SH-SY5Y (cell line): ENCODE results near the gene VAC14.

Source experiments
- GATA2 ChIP-seq: IDR thresholded peaks from 2 replicates; pipeline ENCODE4 v1.6.1; 2011; ENCODE audit warnings: mild to moderate bottlenecking, low read depth, low read length
- GATA3 ChIP-seq: IDR thresholded peaks from 2 replicates; pipeline ENCODE4 v1.6.1; 2011; ENCODE audit warnings: low read depth, mild to moderate bottlenecking, low read length, moderate library complexity

DNA sequence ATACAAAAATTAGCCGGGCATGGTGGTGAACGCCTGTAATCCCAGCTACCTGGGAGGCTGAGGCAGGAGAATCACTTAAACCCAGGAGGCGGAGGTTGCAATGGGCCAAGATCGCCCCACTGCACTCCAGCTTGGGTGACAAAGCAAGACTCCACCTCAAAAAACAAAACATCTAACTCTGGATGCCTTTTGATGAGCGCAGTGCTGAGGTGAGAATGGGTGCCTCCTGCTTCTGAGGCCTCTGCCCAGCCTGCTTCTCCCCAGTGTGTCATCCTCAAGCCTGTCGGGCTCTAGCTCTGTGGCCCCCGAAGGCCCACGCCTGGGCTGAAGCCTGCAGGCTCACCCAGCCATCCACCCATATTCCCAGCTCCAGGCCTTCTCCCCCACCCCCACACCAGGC lies 104.6 kb downstream of the VAC14 start:
- no peak for TF ChIP-seq GATA2
- TF ChIP-seq GATA3: no peak
